ENCODE measurements around the gene PRRT4. TPM values are rescaled to one million over a fixed set of nuclear protein-coding genes. Genes with fewer than 3 reads are reported as not detected.

The PRRT4 gene
- total and polyA plus RNA-seq, 2 of the 13 experiments (the other 11 are each of a cell fraction or from before 2014, with no cell fraction given): not detected

GRCh38 chr7:128409596-128410450 is 48.3 kb upstream of the PRRT4 start, which contains the start of gene IMPDH1 (continued):
- no peak for TF ChIP-seq RXRB (CRISPR knock-in tag; IDR thresholded peaks at IDR 0.05; ENCODE audit: borderline replicate concordance)
- no peak for TF ChIP-seq HOXD1 (CRISPR knock-in tag; IDR thresholded peaks at IDR 0.05)
- no peak for TF ChIP-seq SMYD3 (CRISPR knock-in tag; IDR thresholded peaks at IDR 0.05)
- TF ChIP-seq, protein P1, sequence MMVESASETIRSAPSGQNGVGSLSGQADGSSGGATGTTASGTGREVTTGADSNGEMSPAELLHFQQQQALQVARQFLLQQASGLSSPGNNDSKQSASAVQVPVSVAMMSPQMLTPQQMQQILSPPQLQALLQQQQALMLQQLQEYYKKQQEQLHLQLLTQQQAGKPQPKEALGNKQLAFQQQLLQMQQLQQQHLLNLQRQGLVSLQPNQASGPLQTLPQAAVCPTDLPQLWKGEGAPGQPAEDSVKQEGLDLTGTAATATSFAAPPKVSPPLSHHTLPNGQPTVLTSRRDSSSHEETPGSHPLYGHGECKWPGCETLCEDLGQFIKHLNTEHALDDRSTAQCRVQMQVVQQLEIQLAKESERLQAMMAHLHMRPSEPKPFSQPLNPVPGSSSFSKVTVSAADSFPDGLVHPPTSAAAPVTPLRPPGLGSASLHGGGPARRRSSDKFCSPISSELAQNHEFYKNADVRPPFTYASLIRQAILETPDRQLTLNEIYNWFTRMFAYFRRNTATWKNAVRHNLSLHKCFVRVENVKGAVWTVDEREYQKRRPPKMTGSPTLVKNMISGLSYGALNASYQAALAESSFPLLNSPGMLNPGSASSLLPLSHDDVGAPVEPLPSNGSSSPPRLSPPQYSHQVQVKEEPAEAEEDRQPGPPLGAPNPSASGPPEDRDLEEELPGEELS (CRISPR knock-in tag; IDR thresholded peaks at IDR 0.05): no peak
- TF ChIP-seq ZNF619 (CRISPR knock-in tag; IDR thresholded peaks at IDR 0.05): no peak
- TF ChIP-seq, protein P2, sequence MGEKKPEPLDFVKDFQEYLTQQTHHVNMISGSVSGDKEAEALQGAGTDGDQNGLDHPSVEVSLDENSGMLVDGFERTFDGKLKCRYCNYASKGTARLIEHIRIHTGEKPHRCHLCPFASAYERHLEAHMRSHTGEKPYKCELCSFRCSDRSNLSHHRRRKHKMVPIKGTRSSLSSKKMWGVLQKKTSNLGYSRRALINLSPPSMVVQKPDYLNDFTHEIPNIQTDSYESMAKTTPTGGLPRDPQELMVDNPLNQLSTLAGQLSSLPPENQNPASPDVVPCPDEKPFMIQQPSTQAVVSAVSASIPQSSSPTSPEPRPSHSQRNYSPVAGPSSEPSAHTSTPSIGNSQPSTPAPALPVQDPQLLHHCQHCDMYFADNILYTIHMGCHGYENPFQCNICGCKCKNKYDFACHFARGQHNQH (CRISPR knock-in tag; IDR thresholded peaks at IDR 0.05): no peak
- TF ChIP-seq ZNF772 (CRISPR knock-in tag; IDR thresholded peaks at IDR 0.05): peak; percentile 71; the same call in 1 of the 2 replicates
- TF ChIP-seq, protein P3, sequence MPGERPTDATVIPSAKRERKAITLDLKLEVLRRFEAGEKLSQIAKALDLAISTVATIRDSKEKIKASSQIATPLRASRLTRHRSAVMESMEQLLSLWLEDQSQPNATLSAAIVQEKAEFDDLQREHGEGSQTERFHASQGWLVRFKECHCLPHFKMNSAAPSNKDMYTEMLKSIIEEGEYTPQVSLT (CRISPR knock-in tag; IDR thresholded peaks at IDR 0.05; ENCODE audit: borderline replicate concordance, low read depth): no peak
- TF ChIP-seq, protein P4, sequence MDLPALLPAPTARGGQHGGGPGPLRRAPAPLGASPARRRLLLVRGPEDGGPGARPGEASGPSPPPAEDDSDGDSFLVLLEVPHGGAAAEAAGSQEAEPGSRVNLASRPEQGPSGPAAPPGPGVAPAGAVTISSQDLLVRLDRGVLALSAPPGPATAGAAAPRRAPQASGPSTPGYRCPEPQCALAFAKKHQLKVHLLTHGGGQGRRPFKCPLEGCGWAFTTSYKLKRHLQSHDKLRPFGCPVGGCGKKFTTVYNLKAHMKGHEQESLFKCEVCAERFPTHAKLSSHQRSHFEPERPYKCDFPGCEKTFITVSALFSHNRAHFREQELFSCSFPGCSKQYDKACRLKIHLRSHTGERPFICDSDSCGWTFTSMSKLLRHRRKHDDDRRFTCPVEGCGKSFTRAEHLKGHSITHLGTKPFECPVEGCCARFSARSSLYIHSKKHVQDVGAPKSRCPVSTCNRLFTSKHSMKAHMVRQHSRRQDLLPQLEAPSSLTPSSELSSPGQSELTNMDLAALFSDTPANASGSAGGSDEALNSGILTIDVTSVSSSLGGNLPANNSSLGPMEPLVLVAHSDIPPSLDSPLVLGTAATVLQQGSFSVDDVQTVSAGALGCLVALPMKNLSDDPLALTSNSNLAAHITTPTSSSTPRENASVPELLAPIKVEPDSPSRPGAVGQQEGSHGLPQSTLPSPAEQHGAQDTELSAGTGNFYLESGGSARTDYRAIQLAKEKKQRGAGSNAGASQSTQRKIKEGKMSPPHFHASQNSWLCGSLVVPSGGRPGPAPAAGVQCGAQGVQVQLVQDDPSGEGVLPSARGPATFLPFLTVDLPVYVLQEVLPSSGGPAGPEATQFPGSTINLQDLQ (CRISPR knock-in tag; IDR thresholded peaks at IDR 0.05): no peak
- TF ChIP-seq JDP2 (CRISPR knock-in tag; IDR thresholded peaks at IDR 0.05; ENCODE audit: borderline replicate concordance): no peak
- TF ChIP-seq, protein P5, sequence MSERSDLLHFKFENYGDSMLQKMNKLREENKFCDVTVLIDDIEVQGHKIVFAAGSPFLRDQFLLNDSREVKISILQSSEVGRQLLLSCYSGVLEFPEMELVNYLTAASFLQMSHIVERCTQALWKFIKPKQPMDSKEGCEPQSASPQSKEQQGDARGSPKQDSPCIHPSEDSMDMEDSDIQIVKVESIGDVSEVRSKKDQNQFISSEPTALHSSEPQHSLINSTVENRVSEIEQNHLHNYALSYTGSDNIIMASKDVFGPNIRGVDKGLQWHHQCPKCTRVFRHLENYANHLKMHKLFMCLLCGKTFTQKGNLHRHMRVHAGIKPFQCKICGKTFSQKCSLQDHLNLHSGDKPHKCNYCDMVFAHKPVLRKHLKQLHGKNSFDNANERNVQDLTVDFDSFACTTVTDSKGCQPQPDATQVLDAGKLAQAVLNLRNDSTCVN (CRISPR knock-in tag; IDR thresholded peaks at IDR 0.05; ENCODE audit: borderline replicate concordance): no peak
- TF ChIP-seq THAP11 (CRISPR knock-in tag; IDR thresholded peaks at IDR 0.05): peak; percentile 33; the same call in 1 of the 2 replicates
- TF ChIP-seq FOSL1 (CRISPR knock-in tag; IDR thresholded peaks at IDR 0.05; ENCODE audit: borderline replicate concordance): no peak
- no peak for TF ChIP-seq CSRNP2 (CRISPR knock-in tag; conservative IDR thresholded peaks at IDR 0.05; ENCODE audit: low read depth)
- peak; percentile 26; the same call in 1 of the 2 replicates for TF ChIP-seq HOXA3 (CRISPR knock-in tag; IDR thresholded peaks at IDR 0.05)
- TF ChIP-seq, protein P6, sequence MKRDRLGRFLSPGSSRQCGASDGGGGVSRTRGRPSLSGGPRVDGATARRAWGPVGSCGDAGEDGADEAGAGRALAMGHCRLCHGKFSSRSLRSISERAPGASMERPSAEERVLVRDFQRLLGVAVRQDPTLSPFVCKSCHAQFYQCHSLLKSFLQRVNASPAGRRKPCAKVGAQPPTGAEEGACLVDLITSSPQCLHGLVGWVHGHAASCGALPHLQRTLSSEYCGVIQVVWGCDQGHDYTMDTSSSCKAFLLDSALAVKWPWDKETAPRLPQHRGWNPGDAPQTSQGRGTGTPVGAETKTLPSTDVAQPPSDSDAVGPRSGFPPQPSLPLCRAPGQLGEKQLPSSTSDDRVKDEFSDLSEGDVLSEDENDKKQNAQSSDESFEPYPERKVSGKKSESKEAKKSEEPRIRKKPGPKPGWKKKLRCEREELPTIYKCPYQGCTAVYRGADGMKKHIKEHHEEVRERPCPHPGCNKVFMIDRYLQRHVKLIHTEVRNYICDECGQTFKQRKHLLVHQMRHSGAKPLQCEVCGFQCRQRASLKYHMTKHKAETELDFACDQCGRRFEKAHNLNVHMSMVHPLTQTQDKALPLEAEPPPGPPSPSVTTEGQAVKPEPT (CRISPR knock-in tag; IDR thresholded peaks at IDR 0.05; ENCODE audit: low read depth): no peak
- no peak for TF ChIP-seq ZNF253 (CRISPR knock-in tag; IDR thresholded peaks at IDR 0.05; ENCODE audit: borderline replicate concordance)

All from HepG2 (cell line).